Measurements from ENCODE around the gene MEGF11. TPM values are rescaled to one million over a fixed set of nuclear protein-coding genes. Genes with fewer than 3 reads are reported as not detected.

MEGF11 gene
- total RNA-seq, 1 donor from 2014 or later: not detected

DNA sequence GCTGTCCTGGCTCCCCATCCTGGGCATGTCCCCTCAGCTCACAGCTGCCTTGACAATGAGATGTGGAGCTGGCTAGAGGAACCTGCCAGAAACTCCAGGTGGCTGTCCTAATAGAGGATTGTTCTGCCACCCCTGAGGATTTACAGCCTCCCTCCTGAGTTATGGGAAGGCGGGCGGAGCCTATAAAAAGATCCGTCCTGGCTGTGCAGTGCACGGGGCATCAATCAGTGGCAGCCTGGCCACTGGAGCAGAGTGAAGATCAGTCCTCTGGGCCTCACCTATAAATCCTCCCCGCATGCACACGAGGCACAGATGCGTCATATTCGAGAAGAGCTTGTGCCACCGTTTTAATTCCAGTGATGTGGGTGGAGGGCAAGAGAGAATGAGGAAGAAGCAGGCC is 90.0 kb downstream of the MEGF11 start:
- Mint-ChIP-seq H3K27me3 (ENCODE audit: insufficient read depth) (peaks cover 4% of the 10 kb centered on the region), H3K4me1 (ENCODE audit: low read depth) (no peaks in the 10 kb centered on the region), H3K4me3 (no peak overlapping the region)

DNA sequence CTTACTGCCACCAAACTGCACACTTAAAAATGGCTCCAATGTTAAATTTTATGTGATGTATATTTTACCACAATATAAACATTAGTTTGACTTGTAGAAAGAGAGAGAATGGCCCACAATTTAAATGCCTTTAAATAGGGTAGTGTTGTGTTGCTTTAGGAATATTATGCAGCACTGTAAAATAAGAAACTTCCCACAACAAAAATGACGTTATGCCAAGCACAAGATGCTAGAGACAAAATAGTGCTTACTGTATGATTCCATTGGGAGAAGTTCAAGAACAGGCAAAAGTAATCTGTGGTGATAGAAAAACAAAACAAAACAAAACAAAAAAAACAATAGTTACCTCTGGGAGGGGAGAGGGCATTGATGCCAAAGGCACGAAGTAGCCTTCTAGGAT is 91.3 kb downstream of the MEGF11 start:
- Mint-ChIP-seq H3K4me3 (no peak overlapping the region), H3K9me3 (no peaks in the 10 kb centered on the region), H3K36me3 (ENCODE audit: low read depth) (no peaks in the 10 kb centered on the region), H3K4me1 (ENCODE audit: low read depth) (no peaks in the 10 kb centered on the region), H3K27ac (no peak overlapping the region), H3K27me3 (ENCODE audit: insufficient read depth) (peaks cover 4% of the 10 kb centered on the region)
- no peak for DNase-seq (ENCODE audit: low spot score)
- intact Hi-C loops (cut with micrococcal nuclease): no loop called here

More for the DNA sequence above, 90.0 kb downstream of the MEGF11 start:
- no peaks in the 10 kb centered on the region for H3K36me3 Mint-ChIP-seq (ENCODE audit: low read depth)
- H3K27ac Mint-ChIP-seq: no peak overlapping the region
- intact Hi-C loops (cut with micrococcal nuclease): no loop called here
- DNase-seq (ENCODE audit: low spot score): no peak
- no peaks in the 10 kb centered on the region for H3K9me3 Mint-ChIP-seq

DNA sequence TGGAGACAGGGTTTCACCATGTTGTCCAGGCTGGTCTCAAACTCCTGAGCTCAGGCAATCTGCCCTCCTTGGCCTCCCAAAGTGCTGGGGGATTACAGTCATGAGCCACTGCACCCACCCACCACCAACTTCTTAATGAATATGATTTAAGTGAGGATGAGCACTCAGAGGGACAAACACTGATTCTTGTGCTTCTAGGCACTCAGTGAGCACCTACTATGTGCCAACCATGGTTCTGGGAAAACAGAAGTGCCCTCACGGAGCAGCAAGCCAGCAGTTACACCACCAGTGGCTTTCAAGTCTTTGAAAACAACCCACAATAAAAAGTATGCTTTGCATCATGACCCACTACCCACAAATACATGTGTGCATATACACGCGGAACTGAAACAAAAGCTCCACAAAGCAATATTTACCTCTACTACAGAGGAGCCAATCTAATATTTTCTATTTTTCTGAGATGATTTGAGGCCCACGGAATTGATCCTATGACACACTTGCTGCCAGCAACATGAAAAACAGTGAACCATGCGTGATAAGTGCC is 91.9 kb downstream of the MEGF11 start:
- H3K36me3 Mint-ChIP-seq (ENCODE audit: low read depth): no peaks in the 10 kb centered on the region
- H3K4me1 Mint-ChIP-seq (ENCODE audit: low read depth): no peaks in the 10 kb centered on the region
- no peak for DNase-seq (ENCODE audit: low spot score)
- no peaks in the 10 kb centered on the region for H3K9me3 Mint-ChIP-seq
- no peak overlapping the region for H3K4me3 Mint-ChIP-seq
- no peak overlapping the region for H3K27ac Mint-ChIP-seq
- H3K27me3 Mint-ChIP-seq (ENCODE audit: insufficient read depth): peaks cover 4% of the 10 kb centered on the region
- intact Hi-C loops (cut with micrococcal nuclease): no loop called here

DNA sequence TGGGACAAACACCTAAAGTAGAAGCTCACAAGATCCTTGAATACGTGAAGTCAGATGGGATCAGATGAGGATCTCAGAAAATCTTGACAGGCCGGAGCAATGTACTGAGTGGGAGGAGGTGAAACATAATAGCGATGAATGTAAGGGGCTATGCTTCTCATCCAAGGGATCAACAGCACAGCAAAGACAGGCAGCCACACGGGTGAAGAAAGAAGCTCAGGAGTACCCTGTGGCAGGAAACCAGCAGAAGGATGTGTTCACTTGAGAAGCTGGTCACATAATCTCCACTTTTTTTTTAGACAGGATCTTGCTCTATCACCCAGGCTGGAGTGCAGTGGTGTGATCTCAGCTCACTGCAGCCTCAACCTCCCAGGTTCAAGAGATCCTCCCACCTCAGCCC is 92.4 kb downstream of the MEGF11 start:
- peaks cover 4% of the 10 kb centered on the region for H3K27me3 Mint-ChIP-seq (ENCODE audit: insufficient read depth)
- no peak overlapping the region for H3K27ac Mint-ChIP-seq
- no peaks in the 10 kb centered on the region for H3K36me3 Mint-ChIP-seq (ENCODE audit: low read depth)
- H3K4me1 Mint-ChIP-seq (ENCODE audit: low read depth): no peaks in the 10 kb centered on the region
- H3K9me3 Mint-ChIP-seq: no peaks in the 10 kb centered on the region
- intact Hi-C loops (cut with micrococcal nuclease): no loop called here
- H3K4me3 Mint-ChIP-seq: no peak overlapping the region
- no peak for DNase-seq (ENCODE audit: low spot score)

DNA sequence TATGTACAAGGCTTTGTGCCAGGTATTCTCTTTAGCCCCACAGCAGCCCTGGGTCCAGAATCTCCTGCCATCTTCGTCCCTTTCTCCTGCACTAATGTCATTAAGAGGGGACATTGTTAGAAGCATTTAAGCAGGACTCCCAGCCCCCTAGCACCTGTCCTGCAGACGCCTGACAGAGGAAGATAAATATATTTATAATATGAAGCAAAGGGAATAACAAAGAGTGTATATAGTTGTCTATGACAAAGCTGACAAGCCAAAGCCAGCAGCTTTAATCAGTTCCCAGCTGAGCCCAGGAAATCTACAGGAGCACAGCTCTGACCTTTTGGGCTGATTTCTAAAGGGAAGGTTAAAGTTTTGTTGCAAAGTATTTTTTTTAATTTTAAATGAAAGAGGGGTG is 96.0 kb downstream of the MEGF11 start:
- intact Hi-C loops (cut with micrococcal nuclease): no loop called here
- H3K9me3 Mint-ChIP-seq: no peaks in the 10 kb centered on the region
- H3K36me3 Mint-ChIP-seq (ENCODE audit: low read depth): no peaks in the 10 kb centered on the region
- no peaks in the 10 kb centered on the region for H3K4me1 Mint-ChIP-seq (ENCODE audit: low read depth)
- DNase-seq (ENCODE audit: low spot score): no peak
- no peak overlapping the region for H3K4me3 Mint-ChIP-seq
- peaks cover 2% of the 10 kb centered on the region for H3K27me3 Mint-ChIP-seq (ENCODE audit: insufficient read depth)
- H3K27ac Mint-ChIP-seq: no peak overlapping the region

DNA sequence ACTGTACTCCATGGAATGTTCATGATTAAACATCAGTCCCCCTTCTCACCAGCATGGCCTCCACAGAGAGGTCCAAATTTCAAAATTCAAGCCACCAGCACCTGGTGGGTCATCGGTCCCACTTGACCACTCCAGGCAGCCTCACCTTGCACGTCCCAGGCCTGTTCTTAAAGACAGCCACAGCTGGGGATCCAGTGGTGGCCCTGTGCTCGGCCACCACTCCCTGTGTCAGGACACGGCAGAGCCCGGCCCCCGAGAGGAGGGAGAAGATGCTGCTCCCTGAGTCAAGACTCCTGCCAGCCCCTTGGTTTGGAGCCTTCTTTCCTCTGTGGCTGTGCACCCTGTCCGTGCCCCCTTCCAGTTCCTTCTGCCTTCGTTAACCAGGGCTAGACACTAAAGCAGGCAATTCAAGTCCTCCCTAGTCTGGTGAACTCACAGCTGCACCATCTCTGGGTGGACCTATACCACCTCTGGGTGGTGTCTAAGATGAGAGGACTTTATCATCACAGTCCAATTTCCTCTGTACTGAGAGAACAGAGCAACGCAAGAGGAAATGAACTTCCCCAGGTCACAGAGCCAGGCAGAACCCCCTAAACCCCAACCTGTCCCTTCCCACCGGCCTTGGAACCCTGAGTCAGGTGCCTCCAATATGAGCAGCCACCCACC is 97.1 kb downstream of the MEGF11 start:
- Mint-ChIP-seq H3K27me3 (ENCODE audit: insufficient read depth) (peaks cover 2% of the 10 kb centered on the region), H3K27ac (no peak overlapping the region)

DNA sequence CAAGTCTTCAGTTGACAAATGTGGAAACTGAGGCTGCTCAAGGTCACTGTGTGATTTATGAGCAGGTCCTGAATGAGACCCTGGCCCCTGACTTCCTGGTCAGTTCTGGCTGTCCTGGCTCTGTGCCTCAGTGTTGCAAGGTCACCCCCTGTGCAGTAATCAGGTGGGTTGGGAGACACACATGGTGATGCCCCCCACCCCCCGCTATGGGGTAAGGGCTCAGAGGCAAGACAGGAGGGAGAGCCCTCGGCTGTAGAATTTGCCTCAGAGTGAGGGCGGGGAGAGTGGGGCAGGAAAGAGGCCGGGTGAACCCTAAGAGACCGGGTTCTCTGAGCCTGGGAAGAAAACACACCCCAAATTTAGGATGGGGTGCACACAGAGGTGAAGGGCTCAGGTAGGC is 98.5 kb downstream of the MEGF11 start:
- intact Hi-C loops (cut with micrococcal nuclease): no loop called here
- DNase-seq (ENCODE audit: low spot score): no peak
- peaks cover 3% of the 10 kb centered on the region for H3K27me3 Mint-ChIP-seq (ENCODE audit: insufficient read depth)
- no peaks in the 10 kb centered on the region for H3K9me3 Mint-ChIP-seq
- H3K36me3 Mint-ChIP-seq (ENCODE audit: low read depth): no peaks in the 10 kb centered on the region
- H3K4me3 Mint-ChIP-seq: no peak overlapping the region
- no peak overlapping the region for H3K27ac Mint-ChIP-seq
- H3K4me1 Mint-ChIP-seq (ENCODE audit: low read depth): no peaks in the 10 kb centered on the region

More for the DNA sequence above, 97.1 kb downstream of the MEGF11 start:
- intact Hi-C loops (cut with micrococcal nuclease): no loop called here
- Mint-ChIP-seq H3K9me3 (no peaks in the 10 kb centered on the region), H3K4me3 (no peak overlapping the region), H3K36me3 (ENCODE audit: low read depth) (no peaks in the 10 kb centered on the region), H3K4me1 (ENCODE audit: low read depth) (no peaks in the 10 kb centered on the region)
- no peak for DNase-seq (ENCODE audit: low spot score)

DNA sequence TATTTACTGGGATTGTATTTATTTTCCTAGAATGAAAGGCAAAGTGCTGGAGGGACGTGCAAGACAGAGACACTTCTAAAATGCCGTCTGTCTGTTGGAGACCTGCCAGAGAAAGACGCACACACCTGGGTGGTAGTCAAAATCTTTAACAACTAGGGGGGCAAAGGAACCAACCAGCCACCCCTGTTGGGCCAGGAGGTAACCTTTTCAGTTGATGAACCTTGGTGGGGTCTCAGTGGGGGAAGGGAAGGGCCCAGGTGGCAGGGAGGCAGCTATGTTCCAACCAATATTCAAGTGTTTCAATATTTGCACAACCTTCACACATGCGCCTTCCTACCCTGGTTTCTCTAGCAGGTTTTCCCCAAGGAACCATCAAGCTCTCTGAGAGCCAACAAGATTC is 99.0 kb downstream of the MEGF11 start:
- Mint-ChIP-seq H3K9me3 (no peaks in the 10 kb centered on the region), H3K27me3 (ENCODE audit: insufficient read depth) (peaks cover 3% of the 10 kb centered on the region), H3K36me3 (ENCODE audit: low read depth) (no peaks in the 10 kb centered on the region), H3K4me1 (ENCODE audit: low read depth) (no peaks in the 10 kb centered on the region), H3K27ac (no peak overlapping the region), H3K4me3 (no peak overlapping the region)
- intact Hi-C loops (cut with micrococcal nuclease): no loop called here
- DNase-seq (ENCODE audit: low spot score): no peak

DNA sequence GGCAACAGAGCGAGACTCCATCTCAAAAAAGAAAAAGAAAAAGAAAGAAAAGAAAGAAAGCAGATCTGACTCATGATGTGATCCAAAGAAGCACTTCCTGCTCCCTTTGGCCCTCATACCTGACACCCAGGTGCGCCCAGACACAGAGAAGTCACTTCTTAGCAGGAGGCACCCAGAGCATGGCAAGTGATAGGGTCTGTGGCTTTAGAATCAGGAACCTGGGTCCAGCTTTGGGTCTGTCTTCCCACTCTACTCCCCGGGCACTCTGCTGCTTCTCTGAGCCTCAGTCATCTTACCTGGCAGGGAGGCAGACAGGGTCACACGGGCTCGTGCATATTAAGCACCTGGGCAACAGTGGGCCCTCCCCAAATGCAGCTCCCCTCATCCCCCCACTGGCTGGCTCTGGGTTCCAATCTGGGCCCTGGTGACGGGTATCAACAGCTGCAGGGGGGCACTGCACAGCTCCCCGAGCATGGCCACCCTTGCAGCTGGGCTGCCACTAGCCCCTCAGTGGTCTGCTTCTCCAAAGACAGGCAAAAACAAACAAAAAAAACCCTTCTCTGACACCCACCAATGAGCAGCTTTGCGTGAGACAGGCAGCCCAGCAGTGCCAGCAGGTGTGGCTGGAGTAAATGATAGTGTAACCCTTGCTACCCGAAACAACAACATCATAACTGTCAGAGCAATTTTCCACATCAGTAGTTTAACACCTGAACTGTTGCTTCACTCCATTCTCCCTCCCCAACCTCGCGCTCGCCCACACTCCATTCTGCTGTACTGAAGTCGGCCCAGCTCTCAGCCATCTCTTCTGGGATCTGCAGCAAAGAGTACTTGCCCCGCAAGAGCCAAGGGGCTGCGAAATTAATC is 99.8 kb downstream of the MEGF11 start:
- DNase-seq (ENCODE audit: low spot score): no peak
- Mint-ChIP-seq H3K27ac (no peak overlapping the region), H3K4me1 (ENCODE audit: low read depth) (no peaks in the 10 kb centered on the region), H3K27me3 (ENCODE audit: insufficient read depth) (peaks cover 3% of the 10 kb centered on the region), H3K36me3 (ENCODE audit: low read depth) (no peaks in the 10 kb centered on the region), H3K9me3 (no peaks in the 10 kb centered on the region), H3K4me3 (no peak overlapping the region)
- intact Hi-C loops (cut with micrococcal nuclease): no loop called here

DNA sequence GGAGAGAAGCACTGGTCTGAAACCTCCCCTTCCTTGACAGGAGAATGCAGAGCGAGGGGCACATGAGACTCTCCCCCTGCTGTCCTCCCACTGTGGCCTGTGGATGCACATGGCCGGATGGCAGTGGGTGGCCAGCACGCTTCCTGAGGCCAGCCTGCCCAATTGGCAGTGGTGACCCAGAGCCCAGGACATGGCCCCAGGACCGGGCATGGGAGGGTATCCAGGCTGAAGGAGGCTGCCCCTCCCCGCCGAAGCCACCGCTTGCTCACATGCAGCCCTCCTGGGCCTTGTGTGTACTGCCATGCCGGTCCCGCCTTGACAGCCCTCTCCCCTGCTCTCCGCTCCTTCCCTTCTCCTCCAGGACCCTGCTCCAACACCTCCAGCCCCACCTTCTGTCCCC is 100.9 kb downstream of the MEGF11 start:
- no peaks in the 10 kb centered on the region for H3K9me3 Mint-ChIP-seq
- H3K4me1 Mint-ChIP-seq (ENCODE audit: low read depth): no peaks in the 10 kb centered on the region
- H3K36me3 Mint-ChIP-seq (ENCODE audit: low read depth): no peaks in the 10 kb centered on the region
- no peak overlapping the region for H3K27ac Mint-ChIP-seq
- H3K4me3 Mint-ChIP-seq: no peak overlapping the region
- intact Hi-C loops (cut with micrococcal nuclease): no loop called here
- DNase-seq (ENCODE audit: low spot score): no peak
- H3K27me3 Mint-ChIP-seq (ENCODE audit: insufficient read depth): peaks cover 3% of the 10 kb centered on the region

DNA sequence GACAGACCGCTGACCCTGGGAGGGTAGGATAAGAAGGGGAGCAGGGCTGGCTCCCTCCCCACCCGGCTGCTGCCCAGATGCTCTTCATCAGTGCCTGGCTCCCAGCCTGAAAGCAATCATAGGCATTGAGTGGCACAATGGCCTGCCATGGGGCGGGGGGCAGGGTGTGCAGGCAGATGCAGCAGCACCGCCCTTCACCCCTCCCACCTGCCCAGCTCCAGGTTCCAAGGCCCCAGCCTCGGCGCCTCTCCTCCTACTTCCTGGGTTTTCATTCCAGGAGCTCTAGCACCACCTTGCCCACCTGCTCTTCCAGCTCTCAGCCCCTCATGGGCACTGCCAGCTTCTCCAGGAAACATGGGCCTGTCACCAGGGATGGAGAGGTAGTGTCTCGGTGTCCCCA is 101.7 kb downstream of the MEGF11 start:
- Mint-ChIP-seq H3K9me3 (no peaks in the 10 kb centered on the region), H3K4me1 (ENCODE audit: low read depth) (no peaks in the 10 kb centered on the region), H3K27ac (no peak overlapping the region), H3K36me3 (ENCODE audit: low read depth) (no peaks in the 10 kb centered on the region), H3K27me3 (ENCODE audit: insufficient read depth) (peaks cover 3% of the 10 kb centered on the region), H3K4me3 (no peak overlapping the region)
- no peak for DNase-seq (ENCODE audit: low spot score)
- intact Hi-C loops (cut with micrococcal nuclease): no loop called here

DNA sequence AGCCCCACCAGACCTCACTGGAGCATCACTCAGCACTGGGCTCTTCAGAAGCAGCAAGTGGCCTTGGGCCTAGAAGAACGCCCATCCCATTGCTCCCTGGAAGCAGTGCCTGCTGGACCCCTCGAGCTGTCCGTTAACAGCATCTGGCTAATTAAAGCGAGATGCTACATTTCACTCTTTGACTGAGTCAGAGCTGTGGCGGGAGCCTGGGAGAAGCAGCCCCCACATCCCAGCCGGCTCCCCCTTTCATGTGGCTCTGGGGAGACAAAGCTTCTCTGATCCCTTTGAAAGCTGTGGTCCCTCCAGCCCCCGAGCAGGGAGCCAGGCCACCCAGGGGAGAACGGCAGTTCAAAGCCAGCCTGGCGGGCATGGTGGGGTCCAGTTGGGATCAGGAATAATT is 103.7 kb downstream of the MEGF11 start:
- Mint-ChIP-seq H3K9me3 (no peaks in the 10 kb centered on the region), H3K36me3 (ENCODE audit: low read depth) (no peaks in the 10 kb centered on the region), H3K27me3 (ENCODE audit: insufficient read depth) (peaks cover 3% of the 10 kb centered on the region), H3K27ac (no peak overlapping the region), H3K4me1 (ENCODE audit: low read depth) (peaks cover 10% of the 10 kb centered on the region), H3K4me3 (no peak overlapping the region)
- DNase-seq (ENCODE audit: low spot score): no peak
- intact Hi-C loops (cut with micrococcal nuclease): no loop called here

DNA sequence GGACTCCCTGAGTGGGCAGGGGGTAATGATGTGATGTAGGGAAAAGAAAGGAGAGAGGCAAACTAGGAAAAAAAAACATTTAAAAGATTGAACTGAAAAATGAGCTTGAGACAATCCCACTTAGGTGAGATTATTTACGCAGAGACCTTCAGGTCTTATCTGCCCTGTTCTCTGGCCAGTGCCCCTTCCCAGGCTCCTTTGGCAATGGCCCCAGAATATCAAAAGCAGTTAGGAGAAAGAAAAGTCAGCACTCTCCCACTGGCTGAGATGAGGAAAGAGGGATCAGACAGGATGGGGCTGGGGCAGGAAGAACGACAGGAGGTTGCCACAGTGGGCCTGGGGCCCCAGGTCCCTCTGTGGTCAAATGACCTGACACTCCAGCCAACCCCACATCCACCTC is 105.4 kb downstream of the MEGF11 start:
- Mint-ChIP-seq H3K27ac (no peak overlapping the region), H3K27me3 (ENCODE audit: insufficient read depth) (peaks cover 3% of the 10 kb centered on the region), H3K4me1 (ENCODE audit: low read depth) (peaks cover 10% of the 10 kb centered on the region), H3K36me3 (ENCODE audit: low read depth) (no peaks in the 10 kb centered on the region), H3K4me3 (no peak overlapping the region), H3K9me3 (no peaks in the 10 kb centered on the region)
- intact Hi-C loops (cut with micrococcal nuclease): no loop called here
- no peak for DNase-seq (ENCODE audit: low spot score)

Data from activated T-helper 1 cell treated with anti-CD3 and anti-CD28 coated beads, Interleukin-12 subunit alpha, Interleukin-12 subunit beta, Interleukin-2, Interleukin-4 antibody, amounts not matched to agents 30 ng/mL and 10 ng/mL and 1 ng/mL, durations not matched to agents 14 hours and 24 hours and 36 hours (primary cell).